Measurements from ENCODE around the gene GLRX5.

Gene GLRX5

DNA sequence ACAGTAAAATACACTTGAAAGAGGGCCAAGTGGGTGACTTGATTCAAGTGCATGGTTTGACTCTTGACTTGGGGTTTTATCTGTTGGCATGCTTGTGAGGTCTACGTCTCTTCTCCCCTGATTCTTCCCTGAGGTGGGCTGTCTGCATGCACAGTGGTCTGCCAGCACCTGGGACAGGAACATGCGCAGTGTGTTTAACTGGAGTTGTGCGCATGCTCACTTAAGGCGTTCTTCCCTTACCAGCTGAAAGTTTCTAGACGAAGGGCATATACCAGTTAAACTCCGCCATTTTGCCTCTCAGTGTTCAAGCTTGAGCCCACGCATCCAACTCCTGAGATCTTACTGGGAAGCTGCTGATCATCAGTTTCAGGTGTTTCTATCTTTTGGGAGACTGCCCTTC is 38.5 kb downstream of the GLRX5 start:
- Histone ChIP-seq H3K4me3 (ENCODE audit: low read depth, low read length) (no peak overlapping the region), H3K79me2 (ENCODE audit: control insufficient read depth, insufficient read depth, low read length, poor library complexity) (no peaks in the 10 kb centered on the region), H3K79me1 (ENCODE audit: low read length) (no peaks in the 10 kb centered on the region), H3K36me3 (ENCODE audit: control insufficient read depth in 1 of 2, insufficient read depth in 2 of 2, low read length in 2 of 2) (no peaks in the 10 kb centered on the region), H2BK5ac (ENCODE audit: low read depth, low read length, poor library complexity) (no peak overlapping the region), H3K4ac (ENCODE audit: low read depth, low read length) (no peak overlapping the region), H4K91ac (ENCODE audit: low read depth, low read length) (no peak overlapping the region), H3K23ac (ENCODE audit: low read length) (no peak overlapping the region), H2AFZ (ENCODE audit: insufficient read depth, low read length, poor library complexity) (no peak overlapping the region), H3K18ac (ENCODE audit: low read length) (no peak overlapping the region), H3K4me2 (ENCODE audit: low read length) (no peak overlapping the region), H3K9ac (ENCODE audit: low read length) (no peak overlapping the region), H4K12ac (ENCODE audit: low read depth, low read length) (no peak overlapping the region), H2BK120ac (ENCODE audit: insufficient read depth, low read length, poor library complexity) (no peak overlapping the region), H2BK12ac (ENCODE audit: low read length) (no peak overlapping the region), H2AK5ac (ENCODE audit: low read length) (no peak overlapping the region), H4K8ac (ENCODE audit: low read depth, low read length) (no peak overlapping the region), H3K4me1 (ENCODE audit: control insufficient read depth in 1 of 2, insufficient read depth in 2 of 2, low read length in 2 of 2) (no peaks in the 10 kb centered on the region), H3K27me3 (ENCODE audit: insufficient read depth, low read length) (no peaks in the 10 kb centered on the region), H3K14ac (ENCODE audit: low read length) (no peak overlapping the region), H3K9me3 (ENCODE audit: insufficient read depth, low read depth, low read length) (peaks cover 2% of the 10 kb centered on the region), H3K27ac (ENCODE audit: low read depth, low read length) (no peak overlapping the region)
- WGBS (ENCODE audit: extremely low coverage, insufficient coverage, insufficient read length), result no CpG with 5 or more reads among the region's 7 CpGs
- DNase-seq, result no peak

GRCh38 chr14:95575840-95576473 is 41.1 kb downstream of the GLRX5 start:
- DNase-seq, result no peak
- no peak overlapping the region for H2AK5ac ChIP-seq (ENCODE audit: low read length)
- no peaks in the 10 kb centered on the region for H3K36me3 ChIP-seq (ENCODE audit: control insufficient read depth in 1 of 2, insufficient read depth in 2 of 2, low read length in 2 of 2)
- H3K79me2 ChIP-seq (ENCODE audit: control insufficient read depth, insufficient read depth, low read length, poor library complexity), result no peaks in the 10 kb centered on the region
- no peak overlapping the region for H3K9ac ChIP-seq (ENCODE audit: low read length)
- H3K23ac ChIP-seq (ENCODE audit: low read length), result no peak overlapping the region
- no peak overlapping the region for H3K18ac ChIP-seq (ENCODE audit: low read length)
- no peaks in the 10 kb centered on the region for H3K4me1 ChIP-seq (ENCODE audit: control insufficient read depth in 1 of 2, insufficient read depth in 2 of 2, low read length in 2 of 2)
- peaks cover 2% of the 10 kb centered on the region for H3K9me3 ChIP-seq (ENCODE audit: insufficient read depth, low read depth, low read length)
- no peaks in the 10 kb centered on the region for H3K27me3 ChIP-seq (ENCODE audit: insufficient read depth, low read length)
- H3K79me1 ChIP-seq (ENCODE audit: low read length), result no peaks in the 10 kb centered on the region
- H3K4me3 ChIP-seq (ENCODE audit: low read depth, low read length), result no peak overlapping the region
- no peak overlapping the region for H4K12ac ChIP-seq (ENCODE audit: low read depth, low read length)
- no peak overlapping the region for H3K4ac ChIP-seq (ENCODE audit: low read depth, low read length)
- no peak overlapping the region for H2BK5ac ChIP-seq (ENCODE audit: low read depth, low read length, poor library complexity)
- H4K91ac ChIP-seq (ENCODE audit: low read depth, low read length), result no peak overlapping the region
- no peak overlapping the region for H2BK120ac ChIP-seq (ENCODE audit: insufficient read depth, low read length, poor library complexity)
- H2AFZ ChIP-seq (ENCODE audit: insufficient read depth, low read length, poor library complexity), result no peak overlapping the region
- H3K27ac ChIP-seq (ENCODE audit: low read depth, low read length), result no peak overlapping the region
- no peak overlapping the region for H2BK12ac ChIP-seq (ENCODE audit: low read length)
- WGBS (ENCODE audit: extremely low coverage, insufficient coverage, insufficient read length), result no CpG with 5 or more reads among the region's 3 CpGs
- H4K8ac ChIP-seq (ENCODE audit: low read depth, low read length), result no peak overlapping the region
- no peak overlapping the region for H3K14ac ChIP-seq (ENCODE audit: low read length)
- H3K4me2 ChIP-seq (ENCODE audit: low read length), result no peak overlapping the region

GRCh38 chr14:95577067-95577800 is 42.4 kb downstream of the GLRX5 start:
- Histone ChIP-seq H3K79me1 (ENCODE audit: low read length) (no peaks in the 10 kb centered on the region), H3K27ac (ENCODE audit: low read depth, low read length) (no peak overlapping the region), H2AK5ac (ENCODE audit: low read length) (no peak overlapping the region), H3K14ac (ENCODE audit: low read length) (no peak overlapping the region), H3K27me3 (ENCODE audit: insufficient read depth, low read length) (no peaks in the 10 kb centered on the region), H3K9me3 (ENCODE audit: insufficient read depth, low read depth, low read length) (peaks cover 2% of the 10 kb centered on the region), H4K12ac (ENCODE audit: low read depth, low read length) (no peak overlapping the region), H2BK5ac (ENCODE audit: low read depth, low read length, poor library complexity) (no peak overlapping the region), H3K9ac (ENCODE audit: low read length) (no peak overlapping the region), H2BK120ac (ENCODE audit: insufficient read depth, low read length, poor library complexity) (no peak overlapping the region), H2AFZ (ENCODE audit: insufficient read depth, low read length, poor library complexity) (no peak overlapping the region), H3K4me3 (ENCODE audit: low read depth, low read length) (no peak overlapping the region), H3K18ac (ENCODE audit: low read length) (no peak overlapping the region), H3K4me2 (ENCODE audit: low read length) (no peak overlapping the region), H2BK12ac (ENCODE audit: low read length) (no peak overlapping the region), H3K23ac (ENCODE audit: low read length) (no peak overlapping the region), H3K4ac (ENCODE audit: low read depth, low read length) (no peak overlapping the region), H4K91ac (ENCODE audit: low read depth, low read length) (no peak overlapping the region), H3K36me3 (ENCODE audit: control insufficient read depth in 1 of 2, insufficient read depth in 2 of 2, low read length in 2 of 2) (no peaks in the 10 kb centered on the region), H3K4me1 (ENCODE audit: control insufficient read depth in 1 of 2, insufficient read depth in 2 of 2, low read length in 2 of 2) (no peaks in the 10 kb centered on the region), H4K8ac (ENCODE audit: low read depth, low read length) (no peak overlapping the region), H3K79me2 (ENCODE audit: control insufficient read depth, insufficient read depth, low read length, poor library complexity) (no peaks in the 10 kb centered on the region)
- 100% methylated on average over 2 of the region's 12 CpGs for WGBS (ENCODE audit: extremely low coverage, insufficient coverage, insufficient read length)
- no peak for DNase-seq

- Histone ChIP-seq H2AK5ac (ENCODE audit: low read length) (no peak overlapping the region), H3K4me3 (ENCODE audit: low read depth, low read length) (no peak overlapping the region), H4K8ac (ENCODE audit: low read depth, low read length) (no peak overlapping the region), H3K36me3 (ENCODE audit: control insufficient read depth in 1 of 2, insufficient read depth in 2 of 2, low read length in 2 of 2) (no peaks in the 10 kb centered on the region), H3K4ac (ENCODE audit: low read depth, low read length) (no peak overlapping the region), H3K27me3 (ENCODE audit: insufficient read depth, low read length) (no peaks in the 10 kb centered on the region), H3K79me1 (ENCODE audit: low read length) (no peaks in the 10 kb centered on the region), H2BK5ac (ENCODE audit: low read depth, low read length, poor library complexity) (no peak overlapping the region), H3K14ac (ENCODE audit: low read length) (no peak overlapping the region), H2AFZ (ENCODE audit: insufficient read depth, low read length, poor library complexity) (no peak overlapping the region), H3K9ac (ENCODE audit: low read length) (no peak overlapping the region), H3K18ac (ENCODE audit: low read length) (no peak overlapping the region), H4K12ac (ENCODE audit: low read depth, low read length) (no peak overlapping the region), H3K23ac (ENCODE audit: low read length) (no peak overlapping the region), H3K4me2 (ENCODE audit: low read length) (no peak overlapping the region), H3K79me2 (ENCODE audit: control insufficient read depth, insufficient read depth, low read length, poor library complexity) (no peaks in the 10 kb centered on the region), H3K4me1 (ENCODE audit: control insufficient read depth in 1 of 2, insufficient read depth in 2 of 2, low read length in 2 of 2) (no peaks in the 10 kb centered on the region), H2BK120ac (ENCODE audit: insufficient read depth, low read length, poor library complexity) (no peak overlapping the region), H3K9me3 (ENCODE audit: insufficient read depth, low read depth, low read length) (peaks cover 2% of the 10 kb centered on the region), H3K27ac (ENCODE audit: low read depth, low read length) (no peak overlapping the region), H2BK12ac (ENCODE audit: low read length) (no peak overlapping the region), H4K91ac (ENCODE audit: low read depth, low read length) (no peak overlapping the region)
- no CpG with 5 or more reads among the region's 3 CpGs for WGBS (ENCODE audit: extremely low coverage, insufficient coverage, insufficient read length)
- no peak for DNase-seq
These were observed 43.0 kb downstream of the GLRX5 start for GRCh38 chr14:95577870-95578269.
